SU-DHL-6 (cell line): ENCODE results near the gene CYB5B.

ENCODE experiments used
- H2AFZ ChIP-seq: fragments of 200-600 bp; sonication (generic); 2 replicates; pipeline ENCODE4 v1.6.1; 2014; ENCODE audit warnings: low read depth, mild to moderate bottlenecking, moderate library complexity, mixed read lengths, antibody characterized with exemption, low read length; ENCODE audit not compliant: severe bottlenecking
- H3F3A ChIP-seq: fragments of 200-600 bp; shearing (Covaris generic); 2 replicates; pipeline ENCODE4 v1.6.0; 2016; ENCODE audit warnings: antibody characterized with exemption, mild to moderate bottlenecking; ENCODE audit not compliant: insufficient read depth
- H3K27ac ChIP-seq: fragments of 200-600 bp; sonication (generic); 2 replicates; pipeline ENCODE4 v1.5.1; 2016; ENCODE audit warnings: low read depth, mild to moderate bottlenecking, low read length, moderate library complexity, mixed read lengths
- H3K27me3 ChIP-seq: fragments of 200-600 bp; sonication (generic), shearing (Covaris generic); 2 replicates; pipeline ENCODE4 v1.6.0; 2014; ENCODE audit warnings: mild to moderate bottlenecking, low read length
- H3K36me3 ChIP-seq: fragments of 200-600 bp; sonication (generic); 2 replicates; pipeline ENCODE4 v1.6.1; 2014; ENCODE audit warnings: mild to moderate bottlenecking, low read length, mixed read lengths
- H3K4me2 ChIP-seq: fragments of 300-600, 200-600 bp; shearing (Covaris generic), sonication (generic); 2 replicates; pipeline ENCODE4 v1.6.0; 2014; ENCODE audit warnings: low read length, low read depth, mild to moderate bottlenecking; ENCODE audit not compliant: poor library complexity, severe bottlenecking
- H3K4me3 ChIP-seq: fragments of 200-600 bp; sonication (generic); 2 replicates; pipeline ENCODE4 v1.5.1; 2014; ENCODE audit warnings: antibody characterized with exemption, low read length, mild to moderate bottlenecking, mixed read lengths; ENCODE audit not compliant: insufficient read depth, poor library complexity, severe bottlenecking
- H3K79me2 ChIP-seq: fragments of 200-600 bp; sonication (generic); 2 replicates; pipeline ENCODE4 v1.6.1; 2014; ENCODE audit warnings: mild to moderate bottlenecking, low read length, moderate library complexity; ENCODE audit not compliant: insufficient read depth
- H3K9ac ChIP-seq: fragments of 200-600 bp; sonication (generic); 2 replicates; pipeline ENCODE4 v1.7.0; 2014; ENCODE audit warnings: mild to moderate bottlenecking, low read length
- H3K9me2 ChIP-seq: fragments of 200-600 bp; sonication (generic); replicated peaks from 2 replicates; pipeline ENCODE4 v1.6.1; 2014; ENCODE audit warnings: low read length; ENCODE audit not compliant: insufficient read depth
- H3K9me3 ChIP-seq: fragments of 200-600 bp; sonication (generic); 2 replicates; pipeline ENCODE4 v1.6.1; 2014; ENCODE audit warnings: low read length, mixed read lengths; ENCODE audit not compliant: insufficient read depth
- H4K20me1 ChIP-seq: fragments of 200-600 bp; sonication (generic); 2 replicates; pipeline ENCODE4 v1.6.1; 2014; ENCODE audit warnings: low read depth, mild to moderate bottlenecking, antibody characterized with exemption, low read length, moderate library complexity, mixed read lengths
- CTCF ChIP-seq: fragments of 200-600 bp; sonication (generic); IDR thresholded peaks from one replicate; pipeline ENCODE4 v1.5.1; 2017; ENCODE audit warnings: antibody characterized with exemption, mild to moderate bottlenecking, low read length, moderate library complexity; ENCODE audit not compliant: insufficient read depth, poor library complexity, severe bottlenecking
- EZH2phosphoT487 ChIP-seq: fragments of 200-600 bp; sonication (generic), shearing (Covaris generic); conservative IDR thresholded peaks from 2 replicates; pipeline ENCODE4 v1.6.1; 2018; ENCODE audit warnings: mild to moderate bottlenecking, antibody characterized with exemption, low read length, moderate library complexity, mixed read lengths

Gene CYB5B

GRCh38 chr16:69479775-69480174 lies 55.4 kb downstream of the CYB5B start:
- H3K9me3 ChIP-seq, result no peaks in the 10 kb centered on the region
- no peak for TF ChIP-seq EZH2phosphoT487
- no peak for TF ChIP-seq CTCF
- no peak overlapping the region for H3K4me3 ChIP-seq
- no peak overlapping the region for H3K27ac ChIP-seq
- no peak overlapping the region for H2AFZ ChIP-seq
- H3K9me2 ChIP-seq, result no peaks in the 10 kb centered on the region
- no peaks in the 10 kb centered on the region for H4K20me1 ChIP-seq
- H3K36me3 ChIP-seq, result no peaks in the 10 kb centered on the region
- no peak overlapping the region for H3K4me2 ChIP-seq
- H3K9ac ChIP-seq, result no peak overlapping the region
- no peaks in the 10 kb centered on the region for H3K27me3 ChIP-seq
- H3K79me2 ChIP-seq, result no peaks in the 10 kb centered on the region
- no peaks in the 10 kb centered on the region for H3F3A ChIP-seq

DNA sequence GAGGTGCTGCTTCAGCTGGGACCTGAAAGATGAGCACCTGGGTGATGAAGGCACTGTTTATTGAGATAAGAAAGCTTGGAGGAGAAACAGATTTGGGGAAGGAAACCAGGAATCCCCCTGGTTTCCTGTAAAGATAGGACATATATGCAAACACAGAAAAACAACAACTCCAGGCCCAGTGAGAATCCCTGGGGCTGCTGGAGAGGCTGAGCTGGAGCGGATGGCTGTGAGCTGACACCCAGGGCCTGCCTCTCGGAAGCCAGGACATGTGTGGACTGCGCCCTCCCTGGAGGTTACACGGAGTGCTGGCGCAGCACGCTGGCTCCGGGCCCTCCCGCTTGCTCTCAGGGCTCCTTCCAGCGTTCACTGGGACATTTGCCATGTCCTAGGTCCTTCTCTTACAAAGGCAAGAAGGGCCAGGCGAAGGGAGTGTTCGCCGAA lies 57.5 kb downstream of the CYB5B start:
- Histone ChIP-seq H3K27ac (no peak overlapping the region), H3K9me2 (no peaks in the 10 kb centered on the region), H3F3A (no peaks in the 10 kb centered on the region), H3K9ac (no peak overlapping the region), H4K20me1 (no peaks in the 10 kb centered on the region), H3K4me2 (no peak overlapping the region), H3K36me3 (no peaks in the 10 kb centered on the region), H3K9me3 (no peaks in the 10 kb centered on the region), H3K4me3 (no peak overlapping the region), H3K27me3 (no peaks in the 10 kb centered on the region), H2AFZ (no peak overlapping the region), H3K79me2 (no peaks in the 10 kb centered on the region)
- no peak for TF ChIP-seq EZH2phosphoT487
- no peak for TF ChIP-seq CTCF

GRCh38 chr16:69482410-69482991 lies 58.1 kb downstream of the CYB5B start:
- Histone ChIP-seq H3K9me2 (no peaks in the 10 kb centered on the region), H3K27ac (no peak overlapping the region), H3K9ac (no peak overlapping the region), H3K9me3 (no peaks in the 10 kb centered on the region), H3K36me3 (no peaks in the 10 kb centered on the region), H3F3A (no peaks in the 10 kb centered on the region), H4K20me1 (no peaks in the 10 kb centered on the region), H3K4me3 (no peak overlapping the region), H3K79me2 (no peaks in the 10 kb centered on the region), H2AFZ (no peak overlapping the region), H3K4me2 (no peak overlapping the region), H3K27me3 (no peaks in the 10 kb centered on the region)
- TF ChIP-seq EZH2phosphoT487 (no peak), CTCF (no peak)

DNA sequence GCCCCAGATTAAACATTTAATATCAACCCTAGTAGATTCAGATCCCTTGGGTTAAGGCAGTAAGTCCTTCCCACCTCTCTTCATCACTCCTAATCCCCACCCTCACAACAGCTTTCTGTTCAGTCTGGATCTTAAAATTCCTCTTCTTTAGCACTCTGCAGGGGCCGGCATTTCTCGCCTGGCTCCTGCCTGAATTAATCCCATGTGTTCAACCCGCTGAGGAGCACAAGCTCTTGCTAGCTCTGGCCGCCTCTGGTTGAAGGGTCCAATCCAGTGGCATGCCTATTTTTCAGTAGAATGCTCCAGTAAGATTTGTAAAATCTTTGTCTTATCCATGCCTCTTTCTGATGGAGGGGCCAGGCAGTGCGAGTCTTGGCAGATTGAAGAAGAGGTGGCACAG lies 59.2 kb downstream of the CYB5B start:
- Histone ChIP-seq H3K4me2 (no peak overlapping the region), H3K9me3 (no peaks in the 10 kb centered on the region), H3F3A (no peaks in the 10 kb centered on the region), H3K27ac (no peak overlapping the region), H3K4me3 (no peak overlapping the region), H4K20me1 (no peaks in the 10 kb centered on the region), H3K36me3 (no peaks in the 10 kb centered on the region), H3K9me2 (no peaks in the 10 kb centered on the region), H3K27me3 (no peaks in the 10 kb centered on the region), H3K79me2 (no peaks in the 10 kb centered on the region), H3K9ac (no peak overlapping the region), H2AFZ (no peak overlapping the region)
- TF ChIP-seq EZH2phosphoT487 (no peak), CTCF (no peak)
